Activated CD8-positive, alpha-beta memory T cell treated with anti-CD3 and anti-CD28 coated beads, Interleukin-2, amount 50 U/mL, for 4 hours (primary cell): ENCODE measurements around the gene ACOT12.
"Not testable (repeated sequence)": the region's sequence is repeated elsewhere in the genome, so short reads cannot be mapped to it uniquely, and the experiment has no call there.

ENCODE experiments used
- DNase-seq: peaks from one replicate; pipeline ENCODE4 v3.0.0-alpha.2; 2020

The ACOT12 gene

DNA sequence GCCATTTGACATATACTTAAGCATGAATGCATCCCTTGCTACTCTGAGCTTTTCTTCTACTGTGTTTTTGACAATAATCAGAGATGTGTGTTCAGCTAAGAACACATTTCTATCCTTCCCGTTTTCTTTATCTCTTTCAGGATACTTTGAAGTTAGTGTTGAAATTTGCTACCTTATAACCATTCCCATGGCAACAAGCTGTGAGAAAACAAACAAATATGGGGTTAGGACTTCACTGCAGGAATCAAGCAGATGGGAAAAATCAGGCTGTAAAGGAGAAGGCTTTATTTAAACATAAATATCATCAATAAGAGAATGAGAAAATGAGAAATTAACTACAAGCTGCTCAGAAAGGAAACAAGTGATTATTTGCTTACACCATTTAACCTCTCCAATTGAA is 57.4 kb downstream of the ACOT12 start:
- no peak for DNase-seq

DNA sequence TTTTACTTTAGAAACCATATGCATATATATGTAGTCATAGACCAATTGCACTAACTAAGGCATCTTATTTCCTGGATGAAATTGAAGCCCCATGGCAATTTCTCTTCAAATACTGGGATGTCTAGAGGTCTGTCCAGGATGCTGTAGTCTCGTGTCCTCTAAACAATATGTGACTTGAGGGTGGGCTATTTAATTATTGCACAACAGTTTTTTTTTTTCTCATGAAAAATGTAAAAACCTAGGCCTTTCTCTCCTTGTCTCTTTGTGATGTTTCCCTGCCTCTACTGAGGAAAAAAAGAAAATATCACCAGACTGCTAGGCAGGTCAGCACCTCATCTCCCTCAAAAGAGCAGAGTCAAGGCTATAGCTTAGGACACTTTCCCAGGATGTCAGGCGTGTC is 58.0 kb downstream of the ACOT12 start:
- DNase-seq, result no peak

DNA sequence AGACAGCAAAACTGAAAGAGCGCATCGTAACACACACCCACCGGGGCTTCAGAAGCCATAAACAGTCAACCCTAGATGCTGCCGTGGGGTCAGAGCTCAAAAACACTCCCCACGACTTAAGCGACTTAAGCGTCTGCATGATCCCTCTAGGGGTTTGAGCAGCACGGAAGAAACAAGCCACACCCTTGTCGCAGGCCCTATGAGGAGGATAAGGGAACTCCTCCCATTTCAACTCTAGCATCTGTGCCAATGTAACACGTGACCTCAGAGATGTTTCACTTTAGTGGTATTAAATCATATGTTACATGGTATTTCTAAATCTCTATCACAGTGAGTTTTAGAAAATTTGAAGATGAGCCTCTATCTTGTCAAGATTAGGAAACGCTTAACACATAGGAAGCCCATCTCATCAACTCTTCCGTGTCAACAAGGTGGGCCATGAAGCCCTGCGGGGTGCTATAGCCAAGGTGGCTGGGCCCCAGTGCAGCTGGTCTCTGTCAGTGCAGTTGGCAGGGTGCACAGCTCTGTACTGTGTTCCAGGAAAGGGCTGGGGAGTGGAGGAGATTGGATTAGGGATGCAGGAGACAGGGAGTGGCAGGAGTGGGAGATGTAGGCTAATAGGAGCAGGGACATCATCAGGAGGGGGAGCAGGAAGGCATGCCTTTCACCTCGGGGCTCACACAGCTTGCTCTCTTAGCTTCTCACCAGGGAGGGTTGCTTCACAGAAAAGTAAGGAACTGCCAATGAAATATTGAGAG is 59.5 kb downstream of the ACOT12 start:
- DNase-seq, result no peak

DNA sequence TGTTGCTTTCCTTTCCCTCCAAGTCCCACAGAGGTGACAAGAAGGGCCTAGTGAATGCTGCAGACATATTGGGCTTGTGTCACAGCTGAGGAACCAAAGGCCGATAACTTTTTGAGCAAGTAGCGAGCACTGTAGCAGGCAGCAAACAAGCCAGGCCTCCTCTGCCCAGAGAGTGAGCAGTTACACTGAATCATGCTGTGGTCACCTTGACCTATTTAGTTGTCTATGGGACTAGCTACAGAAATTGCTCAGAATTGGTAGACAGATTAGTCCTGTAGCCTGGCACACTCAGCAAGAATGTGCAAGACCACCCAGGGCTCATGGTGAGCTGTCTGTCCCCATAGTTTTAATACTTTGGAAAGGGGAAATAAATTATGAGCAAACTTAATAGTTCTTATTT is 67.4 kb downstream of the ACOT12 start:
- DNase-seq, result no peak

DNA sequence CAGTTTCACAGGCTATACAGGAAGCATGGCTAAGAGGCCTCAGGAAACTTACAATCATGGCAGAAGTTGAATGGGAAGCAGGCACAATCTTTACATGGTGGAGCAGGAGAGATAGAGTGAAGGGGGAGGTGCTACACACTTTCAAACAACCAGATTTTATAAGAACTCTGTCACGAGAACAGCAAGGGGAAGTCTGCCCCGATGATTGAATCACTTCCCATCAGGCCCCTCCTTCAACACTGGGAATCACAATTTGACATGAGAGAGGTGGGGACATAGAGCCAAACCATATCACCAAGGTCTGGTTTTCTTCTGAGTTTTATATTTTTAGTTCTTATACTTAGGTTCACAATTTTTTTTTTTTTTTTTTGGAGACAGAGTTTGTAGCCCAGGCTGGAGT is 76.4 kb downstream of the ACOT12 start:
- no peak for DNase-seq

DNA sequence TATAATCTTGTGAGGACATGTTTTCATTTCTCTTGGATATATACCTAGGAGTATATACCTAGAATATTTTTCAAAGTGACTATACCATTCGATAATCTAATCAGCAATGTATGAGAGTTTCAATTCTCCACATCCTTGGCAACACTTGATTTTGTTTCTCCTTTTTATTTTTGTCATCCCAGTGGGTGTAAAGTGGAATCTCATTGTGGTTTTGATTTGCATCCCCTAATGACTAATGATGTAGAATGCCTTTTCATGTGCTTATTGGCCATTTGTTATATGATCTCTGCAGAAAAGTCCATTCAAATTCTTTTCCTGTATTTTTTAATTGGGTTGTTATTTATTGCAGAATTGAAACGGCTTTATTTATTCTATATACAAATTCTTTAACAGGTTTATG is 77.4 kb downstream of the ACOT12 start:
- DNase-seq, result no peak

DNA sequence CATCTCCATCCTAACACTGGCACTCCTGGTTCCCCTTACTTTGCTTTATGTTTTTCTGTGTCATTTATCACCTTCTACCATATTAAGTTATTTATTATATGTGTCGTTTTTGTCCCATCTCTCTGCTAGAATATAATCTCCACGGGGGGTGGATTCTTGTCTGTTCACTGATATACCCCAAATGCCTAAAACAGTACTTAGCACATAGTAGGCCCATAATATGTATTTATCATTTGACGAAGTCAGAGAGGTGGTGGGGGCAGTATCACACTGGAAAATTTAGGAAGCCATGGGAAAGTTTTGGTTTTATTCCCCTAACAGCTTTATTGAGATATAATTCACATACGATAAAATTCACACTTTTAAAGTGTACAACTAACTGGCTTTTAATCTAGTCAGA is 78.1 kb downstream of the ACOT12 start:
- DNase-seq, result no peak

DNA sequence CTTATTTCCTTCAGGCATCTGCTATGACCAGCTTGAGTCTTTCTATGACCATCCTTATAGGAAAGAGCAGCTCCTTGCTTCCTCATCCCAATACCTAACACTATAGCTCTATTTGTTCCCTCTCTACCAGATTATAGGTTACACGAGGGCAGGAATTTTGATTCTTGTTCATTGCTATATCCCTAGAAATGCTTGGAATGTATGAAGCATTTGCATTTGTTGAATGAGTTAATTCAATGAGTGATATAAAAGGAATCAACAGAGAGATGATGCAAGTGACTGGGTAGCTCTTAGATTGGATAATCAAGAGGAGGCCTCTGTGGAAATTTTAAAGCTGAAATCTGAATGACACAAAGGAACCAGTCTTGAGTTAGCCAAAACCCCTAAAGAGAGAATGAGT is 78.6 kb downstream of the ACOT12 start:
- no peak for DNase-seq

DNA sequence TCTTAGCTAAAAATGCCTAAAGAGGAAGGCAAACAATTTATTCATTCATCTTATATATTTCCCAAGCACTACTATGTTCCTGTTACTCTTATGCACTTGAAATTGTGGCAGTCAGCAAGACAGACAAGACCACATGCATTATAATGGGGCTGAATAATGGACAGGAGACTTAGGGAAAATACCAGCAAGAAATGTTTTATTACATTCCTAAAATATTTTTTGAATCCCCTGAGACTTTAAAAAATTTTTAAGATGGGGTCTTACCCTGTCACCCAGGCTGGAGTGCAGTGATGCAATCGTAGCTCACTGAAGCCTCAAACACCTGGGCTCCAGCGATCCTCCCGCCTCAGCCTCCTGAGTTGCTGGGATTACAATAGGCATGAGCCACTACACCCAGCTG is 79.4 kb downstream of the ACOT12 start:
- no peak for DNase-seq

DNA sequence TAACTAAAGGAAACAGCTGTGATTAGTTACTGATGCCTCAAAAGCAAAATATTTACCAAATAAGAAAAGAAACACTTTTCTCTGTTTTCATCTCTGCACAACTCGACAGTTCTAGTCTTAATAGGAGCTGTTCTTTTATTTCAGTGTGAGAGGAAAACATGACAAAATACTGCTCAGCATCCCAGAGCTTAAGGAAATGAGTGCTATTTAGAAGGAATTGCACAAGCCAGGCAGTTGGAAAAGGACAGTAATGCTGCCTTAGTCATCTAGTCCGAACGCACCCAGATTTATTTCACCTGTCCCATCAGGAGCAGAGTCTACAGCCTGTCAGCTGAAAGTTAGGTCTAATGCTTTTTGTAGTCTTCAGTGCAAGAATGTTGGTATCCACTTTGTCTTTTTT is 80.2 kb downstream of the ACOT12 start:
- DNase-seq, result no peak

DNA sequence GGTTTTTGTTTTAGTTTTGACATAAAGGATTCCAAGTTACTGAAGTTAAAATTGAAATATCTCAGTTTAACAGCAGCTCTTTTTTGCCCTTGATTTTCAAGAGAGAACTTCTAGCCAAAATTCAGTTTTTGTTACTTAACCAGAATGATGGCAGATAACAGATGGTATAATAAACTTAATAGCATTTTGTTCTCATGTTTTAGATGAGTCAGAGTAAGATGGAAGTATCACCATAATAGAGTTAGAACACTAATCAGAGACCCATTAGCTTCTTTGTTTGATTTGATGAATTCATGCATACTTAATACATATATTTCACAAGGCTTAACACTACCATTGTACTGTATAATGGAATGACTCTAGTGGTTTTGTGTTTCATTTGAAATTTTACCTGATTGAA is 80.7 kb downstream of the ACOT12 start:
- DNase-seq, result no peak

DNA sequence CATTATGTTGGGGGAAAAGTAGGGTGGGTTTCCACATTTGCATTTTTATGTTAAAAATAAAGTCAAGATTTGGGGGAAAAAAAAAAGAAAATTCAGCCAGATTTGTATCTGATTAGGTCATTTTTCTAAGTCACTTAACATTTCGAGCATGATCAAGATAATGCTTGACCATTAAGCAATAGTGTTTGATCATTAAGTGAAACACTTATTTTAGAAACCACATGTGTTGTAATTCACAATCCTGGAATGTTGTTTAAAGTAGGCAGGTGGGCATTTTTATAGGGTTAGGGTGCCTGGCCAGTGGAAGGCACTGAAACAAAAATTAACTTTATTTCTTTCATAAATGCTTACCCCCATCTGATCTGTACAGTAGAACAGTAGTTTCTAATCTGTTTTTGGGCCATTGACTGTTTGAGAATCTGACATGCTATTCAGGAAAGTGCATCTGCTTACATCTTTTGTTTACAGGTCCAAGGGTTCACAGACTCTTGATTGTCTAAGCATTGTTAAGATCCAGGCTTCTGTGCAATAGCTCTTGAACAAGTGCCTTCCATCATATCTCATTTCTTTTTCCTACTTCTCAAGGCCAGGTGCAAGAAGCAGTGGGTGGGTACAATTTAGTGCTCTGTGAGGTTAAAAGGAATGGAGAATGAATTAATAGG is 83.4 kb downstream of the ACOT12 start:
- DNase-seq, result no peak

DNA sequence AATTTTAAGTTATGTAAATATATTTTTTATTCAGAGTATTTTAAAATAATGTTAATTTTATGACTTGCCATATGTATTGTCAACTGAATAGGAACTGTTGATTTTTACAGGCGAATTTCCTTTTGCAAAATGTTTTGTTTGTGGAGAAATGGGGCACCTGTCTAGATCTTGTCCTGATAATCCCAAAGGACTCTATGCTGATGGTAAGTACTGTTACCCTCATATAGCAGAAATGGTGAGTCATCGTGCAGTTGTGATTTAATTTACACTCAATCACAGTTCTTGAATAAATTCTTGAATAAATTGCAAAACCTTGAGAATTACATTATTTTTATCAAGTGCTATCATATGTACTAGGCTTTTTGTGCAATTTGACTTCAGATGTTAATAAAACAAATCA is 85.1 kb downstream of the ACOT12 start:
- DNase-seq, result no peak

DNA sequence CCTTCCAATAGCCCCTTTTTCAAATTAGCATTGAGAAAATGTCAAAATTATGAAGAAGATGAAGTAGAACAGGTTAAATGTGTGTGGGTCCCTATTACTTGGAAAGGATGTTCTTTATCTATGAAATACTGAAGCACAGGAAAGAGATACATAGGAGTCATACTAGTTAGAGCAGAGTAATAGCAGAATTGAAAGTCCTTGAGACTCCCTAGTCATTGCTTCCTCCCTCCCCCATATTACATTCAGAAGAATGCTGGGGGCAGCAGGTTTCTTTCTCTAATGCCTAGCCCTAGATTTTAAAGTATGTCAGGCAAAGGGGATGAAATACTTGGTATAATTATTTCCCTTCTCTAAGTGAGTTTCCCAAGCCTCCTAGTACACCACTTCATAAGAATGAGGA is 88.1 kb downstream of the ACOT12 start:
- DNase-seq, result no peak

DNA sequence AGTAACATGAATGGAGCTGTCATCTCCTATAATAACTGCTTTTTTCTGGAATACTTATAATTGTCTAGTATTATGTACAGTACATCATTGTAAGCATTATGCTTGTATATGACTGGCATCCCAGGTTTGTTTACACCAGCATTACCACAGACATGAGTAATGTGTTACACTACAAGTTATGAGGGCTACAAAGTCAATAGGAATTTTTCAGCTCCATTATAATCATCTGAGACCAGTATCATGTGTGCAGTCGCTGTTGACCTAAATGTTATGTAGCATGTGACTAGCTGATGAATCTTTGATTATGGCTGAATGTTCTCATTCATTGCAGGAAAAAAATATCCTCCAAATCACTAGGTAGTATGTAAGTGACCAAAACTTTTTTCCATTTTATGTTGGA is 90.4 kb downstream of the ACOT12 start:
- no peak for DNase-seq

DNA sequence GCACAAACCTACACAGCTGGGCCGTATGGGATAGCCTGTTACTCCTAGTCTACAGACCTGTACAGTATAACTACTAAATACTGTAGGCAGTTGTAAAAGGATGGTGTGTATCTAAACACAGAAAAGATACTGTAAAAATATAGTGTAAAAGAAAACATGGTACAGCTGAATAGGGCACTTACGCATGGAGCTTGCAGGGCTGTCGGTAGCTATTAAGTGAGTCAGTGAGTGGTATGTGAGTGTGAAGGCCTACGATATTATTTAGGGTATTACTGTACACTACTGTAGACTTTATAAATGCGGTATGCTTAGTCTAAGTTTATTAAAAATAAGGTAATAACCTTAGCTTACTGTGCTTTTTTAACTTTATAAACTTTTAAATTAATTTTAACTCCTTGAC is 91.3 kb downstream of the ACOT12 start:
- DNase-seq, result no peak

DNA sequence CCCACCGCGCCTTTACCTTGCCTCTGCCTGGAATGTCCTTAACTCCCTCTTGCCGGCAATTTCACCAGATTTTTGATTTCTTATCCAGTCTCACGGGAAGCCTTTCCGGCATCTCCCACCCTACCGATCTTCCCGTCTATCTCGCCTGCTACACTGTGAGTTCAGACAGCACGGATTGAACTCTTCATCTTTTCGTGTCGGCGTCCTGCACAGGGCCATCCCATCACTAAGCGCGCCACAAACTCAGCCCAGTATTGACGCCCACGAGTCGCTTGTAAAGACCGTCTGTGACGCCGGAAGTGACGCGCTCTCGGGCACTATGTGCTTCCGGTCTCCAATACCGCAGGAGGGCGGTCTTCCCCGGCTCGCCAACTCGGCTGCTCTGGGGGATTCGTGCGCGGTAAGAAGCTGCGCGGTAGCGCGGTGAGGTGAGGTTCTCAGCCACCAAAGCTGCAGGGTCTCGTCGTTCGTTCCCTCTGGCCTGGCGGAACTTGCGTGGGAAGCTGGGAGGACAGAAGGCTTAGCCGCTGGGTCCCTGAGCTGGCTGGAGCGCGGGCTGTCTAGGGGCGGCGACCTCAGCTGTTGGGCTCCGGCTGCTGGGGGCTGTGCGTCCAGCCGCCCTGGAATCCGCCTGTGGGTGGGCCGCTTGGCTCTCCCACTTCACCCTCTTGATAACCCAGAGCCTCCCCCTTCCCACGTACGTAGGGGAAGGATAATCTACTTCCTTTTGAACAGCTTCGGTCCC is 92.5 kb downstream of the ACOT12 start, which contains the start of gene ZCCHC9:
ZCCHC9 (plus strand) TSS at position 317 of the 745 bp plus-strand sequence. CDS start 3,171 bp downstream, outside the sequence.
- DNase-seq, result peak; percentile 93

DNA sequence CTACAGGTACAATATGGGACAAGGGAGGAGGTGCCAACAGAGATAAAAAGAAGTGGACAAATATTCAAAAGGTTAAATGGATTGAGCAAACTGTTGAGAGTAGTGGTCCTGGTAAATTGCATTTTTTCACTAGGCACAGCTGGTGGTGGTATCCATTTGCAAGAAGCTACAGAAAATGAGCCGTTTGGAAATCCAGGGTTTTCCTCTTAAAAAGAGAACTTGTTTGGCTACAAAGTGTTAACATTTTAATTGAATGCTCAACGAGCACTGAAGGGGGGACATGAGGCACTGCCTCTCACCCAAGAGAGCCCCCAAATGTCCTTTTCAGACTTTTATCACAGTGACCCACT is 93.0 kb downstream of the ACOT12 start:
- no peak for DNase-seq

DNA sequence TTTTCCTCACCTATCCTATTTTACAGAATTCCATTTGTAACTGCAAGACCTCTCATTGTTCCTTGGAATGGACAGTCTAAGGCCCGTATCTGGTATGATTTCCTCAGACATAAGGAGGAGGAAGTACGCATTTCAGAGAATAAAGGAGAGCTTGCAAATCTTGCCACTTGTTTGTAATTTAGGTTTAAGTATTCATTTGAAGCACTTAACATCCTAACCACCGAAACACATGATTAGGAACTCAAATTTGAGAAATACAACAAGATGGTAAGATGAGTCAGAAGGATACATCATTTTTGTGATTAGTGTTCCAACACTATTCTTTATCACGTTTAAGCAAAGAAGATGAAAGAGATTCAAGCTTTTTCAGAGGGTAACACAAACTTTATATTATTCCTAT is 96.4 kb downstream of the ACOT12 start:
- no peak for DNase-seq

DNA sequence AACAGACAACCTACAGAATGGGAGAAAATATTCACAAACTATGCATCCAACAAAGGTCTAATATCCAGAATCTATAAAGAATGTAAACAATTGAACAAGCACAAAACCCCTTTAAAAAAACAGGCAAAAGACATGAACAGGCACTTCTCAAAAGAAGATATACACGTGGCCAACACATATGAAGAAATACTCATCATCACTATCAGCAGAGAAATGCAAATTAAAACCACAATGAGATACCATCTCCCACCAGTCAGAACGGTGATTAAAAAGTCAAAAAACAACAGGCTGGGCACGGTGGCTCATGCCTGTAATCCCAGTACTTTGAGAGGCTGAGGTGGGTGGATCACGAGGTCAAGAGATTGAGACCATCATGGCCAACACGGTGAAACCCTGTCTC is 99.9 kb downstream of the ACOT12 start:
- DNase-seq, result not testable (repeated sequence)

DNA sequence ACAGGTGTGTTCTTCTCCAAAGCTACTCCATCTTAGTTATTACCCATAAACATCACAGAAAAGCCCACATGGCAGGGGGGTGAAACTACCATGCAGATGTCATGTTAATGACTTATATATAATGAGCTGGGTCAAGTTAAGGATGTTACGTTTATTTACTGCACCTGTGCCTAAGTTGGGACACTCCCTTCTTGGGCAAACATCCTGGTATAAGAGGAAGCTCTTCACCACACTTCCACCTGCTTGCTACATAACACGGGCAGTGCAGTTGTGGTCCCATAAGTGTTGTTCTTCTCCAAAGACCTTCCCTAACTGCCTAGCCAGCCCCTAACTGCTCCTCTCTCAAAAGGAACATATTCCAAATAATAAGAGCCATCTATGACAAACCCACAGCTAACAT is 101.8 kb downstream of the ACOT12 start:
- DNase-seq, result no peak

DNA sequence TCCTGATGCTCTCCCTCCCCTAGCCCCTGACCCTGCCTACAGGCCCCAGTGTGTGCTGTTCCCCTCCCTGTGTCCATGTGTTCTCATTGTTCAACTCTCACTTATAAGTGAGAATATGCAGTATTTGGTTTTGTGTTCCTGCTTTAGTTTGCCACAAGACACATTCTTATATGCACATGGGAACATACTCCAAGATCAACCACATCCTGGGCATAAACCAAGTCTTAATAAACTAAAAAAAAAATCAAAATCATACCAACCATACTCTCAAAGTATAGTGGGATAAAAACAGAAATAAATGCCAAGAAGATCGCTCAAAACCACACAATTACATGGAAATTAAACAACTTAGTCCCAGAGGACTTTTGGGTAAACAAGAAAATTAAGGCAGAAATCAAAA is 103.8 kb downstream of the ACOT12 start:
- DNase-seq, result no peak

DNA sequence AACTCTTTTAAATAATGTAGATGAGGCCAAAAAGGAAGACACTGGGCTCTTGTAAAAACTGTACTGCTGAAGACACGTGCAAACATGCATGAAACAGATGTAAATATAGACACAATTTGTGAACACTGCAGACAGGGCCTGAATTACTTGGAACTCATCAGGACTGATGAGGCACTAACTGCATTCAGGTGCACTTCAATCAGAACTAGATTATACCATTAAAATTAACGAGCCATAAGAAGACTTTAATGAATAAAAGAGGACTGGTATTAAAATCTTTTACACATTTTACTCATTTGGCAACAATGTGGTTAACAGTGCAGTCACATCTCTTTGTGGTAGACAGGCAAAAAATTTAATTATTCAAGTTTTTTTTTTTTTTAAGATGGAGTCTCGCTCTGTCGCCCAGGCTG is 105.9 kb downstream of the ACOT12 start:
- DNase-seq, result no peak

DNA sequence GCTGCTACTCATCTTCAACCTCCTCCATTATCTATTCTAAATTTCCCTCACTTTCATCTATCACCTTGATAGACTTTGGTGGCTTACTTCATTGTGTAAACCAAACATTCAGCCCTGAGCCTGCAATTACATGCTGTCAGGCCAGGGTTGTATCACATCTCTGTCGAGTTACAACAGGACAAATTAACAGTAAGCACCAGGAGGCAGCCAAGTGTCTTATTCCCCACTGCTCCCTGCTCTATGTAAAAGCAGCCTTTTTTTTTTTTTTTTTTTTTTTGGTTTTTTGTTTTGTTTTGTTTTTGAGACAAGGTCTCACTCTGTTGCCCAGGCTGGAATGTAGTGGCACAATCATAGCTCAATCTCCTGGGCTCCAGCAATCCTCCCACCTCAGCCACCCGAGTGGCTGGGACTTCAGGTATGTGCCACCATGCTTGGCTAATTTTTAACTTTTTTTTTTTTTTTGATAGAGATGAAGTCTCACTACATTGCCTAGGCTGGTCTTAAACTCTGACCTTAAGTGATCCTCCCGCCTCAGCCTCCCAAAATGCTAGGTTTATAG is 107.8 kb downstream of the ACOT12 start:
- DNase-seq, result no peak
